Osteoblast (primary cell): Measurements from ENCODE around the gene MCF2L. TPM values are rescaled to one million over a fixed set of nuclear protein-coding genes. Genes with fewer than 3 reads are reported as not detected.

Experiments used
- DNase-seq: peaks from one replicate; pipeline ENCODE4 v3.0.0; 2011; ENCODE audit warnings: low spot score, mixed read lengths; ENCODE audit not compliant: insufficient read length; ENCODE audit errors: missing footprints
- H2AFZ ChIP-seq: 2 replicates; pipeline ENCODE4 v1.6.0; 2011; ENCODE audit warnings: mild to moderate bottlenecking, low read length
- H3K27ac ChIP-seq: 2 replicates; pipeline ENCODE4 v1.5.1; 2011; ENCODE audit warnings: mild to moderate bottlenecking, low read depth, low read length, moderate library complexity
- H3K27me3 ChIP-seq: 2 replicates; pipeline ENCODE4 v1.6.0; 2012; ENCODE audit warnings: mild to moderate bottlenecking, control low read depth, inconsistent platforms, low read length, moderate library complexity; ENCODE audit not compliant: insufficient read depth
- H3K36me3 ChIP-seq: 2 replicates; pipeline ENCODE4 v1.5.1; 2011; ENCODE audit warnings: mild to moderate bottlenecking, low read length, control low read depth, moderate library complexity; ENCODE audit not compliant: insufficient read depth
- H3K4me1 ChIP-seq: 2 replicates; pipeline ENCODE4 v1.5.1; 2011; ENCODE audit warnings: mild to moderate bottlenecking, low read length, control low read depth, moderate library complexity; ENCODE audit not compliant: insufficient read depth
- H3K4me2 ChIP-seq: 2 replicates; pipeline ENCODE4 v1.6.0; 2011; ENCODE audit warnings: mild to moderate bottlenecking, low read length; ENCODE audit not compliant: insufficient read depth
- H3K4me3 ChIP-seq: fragments of 200-600 bp; sonication (generic); 3 replicates; pipeline ENCODE4 v1.5.1; 2012; ENCODE audit warnings: mild to moderate bottlenecking, low read length, inconsistent platforms; ENCODE audit not compliant: insufficient read depth
- H3K79me2 ChIP-seq: 2 replicates; pipeline ENCODE4 v1.6.0; 2012; ENCODE audit warnings: mild to moderate bottlenecking, low read length, control low read depth, inconsistent platforms; ENCODE audit not compliant: insufficient read depth
- H3K9me3 ChIP-seq: 2 replicates; pipeline ENCODE4 v1.5.1; 2011; ENCODE audit warnings: low read depth, low read length, control low read depth
- H4K20me1 ChIP-seq: 2 replicates; pipeline ENCODE4 v1.6.0; 2012; ENCODE audit warnings: mild to moderate bottlenecking, low read length, control low read depth; ENCODE audit not compliant: insufficient read depth
- total RNA-seq: library from RNA; depleted of rRNA; stranded (reverse); fragments of >200 nt; gene quantifications from 2 replicates; pipeline ENCODE4 v1.2.3, GENCODE V29; 2012
- TF ChIP-seq, protein P1 (sequence below): IDR thresholded peaks from 2 replicates; pipeline ENCODE4 v1.5.1; 2011; ENCODE audit warnings: mild to moderate bottlenecking, low read depth, low read length, moderate library complexity; ENCODE audit errors: extremely low read depth

The MCF2L gene
- total RNA-seq, 1 donor = 6.5 TPM

DNA sequence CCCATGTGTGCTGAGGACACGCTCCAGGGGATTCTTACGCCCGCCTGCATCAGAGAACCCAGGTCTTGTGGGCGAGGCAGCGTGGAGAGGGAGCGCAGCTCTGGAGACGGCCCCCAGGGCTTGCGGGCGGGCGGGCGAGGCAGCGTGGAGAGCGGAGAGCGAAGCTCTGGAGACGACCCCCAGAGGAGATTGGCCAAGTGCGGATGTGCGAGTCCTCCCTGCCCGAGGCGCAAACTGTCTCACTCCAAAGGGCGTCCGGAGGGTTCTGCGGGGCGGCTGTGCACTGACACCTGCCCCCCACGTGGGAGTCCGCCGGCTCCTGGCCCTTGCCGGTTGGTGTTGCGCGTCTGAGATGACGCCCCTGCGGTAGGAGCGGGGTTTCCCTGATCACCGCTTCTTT is 39.8 kb downstream of the MCF2L start:
- no peak overlapping the region for H3K4me2 ChIP-seq
- H3K27ac ChIP-seq = no peak overlapping the region
- no peaks in the 10 kb centered on the region for H3K36me3 ChIP-seq
- no peaks in the 10 kb centered on the region for H3K27me3 ChIP-seq
- TF ChIP-seq, protein P1, sequence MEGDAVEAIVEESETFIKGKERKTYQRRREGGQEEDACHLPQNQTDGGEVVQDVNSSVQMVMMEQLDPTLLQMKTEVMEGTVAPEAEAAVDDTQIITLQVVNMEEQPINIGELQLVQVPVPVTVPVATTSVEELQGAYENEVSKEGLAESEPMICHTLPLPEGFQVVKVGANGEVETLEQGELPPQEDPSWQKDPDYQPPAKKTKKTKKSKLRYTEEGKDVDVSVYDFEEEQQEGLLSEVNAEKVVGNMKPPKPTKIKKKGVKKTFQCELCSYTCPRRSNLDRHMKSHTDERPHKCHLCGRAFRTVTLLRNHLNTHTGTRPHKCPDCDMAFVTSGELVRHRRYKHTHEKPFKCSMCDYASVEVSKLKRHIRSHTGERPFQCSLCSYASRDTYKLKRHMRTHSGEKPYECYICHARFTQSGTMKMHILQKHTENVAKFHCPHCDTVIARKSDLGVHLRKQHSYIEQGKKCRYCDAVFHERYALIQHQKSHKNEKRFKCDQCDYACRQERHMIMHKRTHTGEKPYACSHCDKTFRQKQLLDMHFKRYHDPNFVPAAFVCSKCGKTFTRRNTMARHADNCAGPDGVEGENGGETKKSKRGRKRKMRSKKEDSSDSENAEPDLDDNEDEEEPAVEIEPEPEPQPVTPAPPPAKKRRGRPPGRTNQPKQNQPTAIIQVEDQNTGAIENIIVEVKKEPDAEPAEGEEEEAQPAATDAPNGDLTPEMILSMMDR = no peak
- H3K9me3 ChIP-seq = no peaks in the 10 kb centered on the region
- H3K4me1 ChIP-seq = no peaks in the 10 kb centered on the region
- H4K20me1 ChIP-seq = no peaks in the 10 kb centered on the region
- no peaks in the 10 kb centered on the region for H3K79me2 ChIP-seq
- DNase-seq = no peak
- no peak overlapping the region for H3K4me3 ChIP-seq
- no peak overlapping the region for H2AFZ ChIP-seq

DNA sequence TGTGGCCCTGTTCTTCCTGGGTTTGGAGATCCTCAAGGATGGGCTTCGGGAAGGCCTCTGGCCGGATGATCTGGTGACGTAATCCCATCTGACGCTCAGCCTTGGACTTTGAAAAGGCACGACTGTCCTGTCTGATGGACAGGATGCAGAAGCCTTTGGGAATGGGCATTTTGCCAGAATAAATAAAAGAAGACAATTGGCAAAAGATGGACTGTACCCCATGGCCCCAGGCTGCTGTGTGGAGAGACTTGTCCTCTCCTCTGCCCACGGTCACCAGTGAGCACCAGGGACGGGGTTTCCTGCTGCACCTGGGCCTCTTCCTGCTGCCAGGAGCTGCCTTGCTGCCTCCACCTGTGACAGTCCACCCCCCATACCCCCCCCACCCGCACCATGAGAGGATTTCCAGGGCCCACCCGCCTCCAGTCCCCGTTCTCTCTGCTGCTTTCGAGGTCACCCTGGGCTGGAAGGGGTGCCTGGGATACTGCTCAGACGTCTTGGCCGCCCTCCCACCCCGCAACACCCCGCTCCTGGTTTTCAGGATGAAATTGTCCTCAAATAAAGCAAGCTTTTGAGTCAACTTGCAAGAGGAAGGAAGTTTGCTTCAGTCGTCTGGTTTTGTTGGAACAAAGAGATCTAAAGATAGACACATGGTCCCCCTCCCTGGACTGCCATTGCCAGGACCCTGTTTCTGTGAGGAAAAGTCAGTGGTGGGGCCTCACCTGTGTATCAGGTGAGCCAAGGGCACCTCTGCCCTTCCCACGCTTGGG is 40.9 kb downstream of the MCF2L start:
- H4K20me1 ChIP-seq = no peaks in the 10 kb centered on the region
- H3K4me3 ChIP-seq = no peak overlapping the region
- no peak overlapping the region for H2AFZ ChIP-seq
- no peaks in the 10 kb centered on the region for H3K79me2 ChIP-seq
- no peak overlapping the region for H3K27ac ChIP-seq
- no peak for DNase-seq
- no peaks in the 10 kb centered on the region for H3K36me3 ChIP-seq
- no peaks in the 10 kb centered on the region for H3K9me3 ChIP-seq
- H3K4me1 ChIP-seq = no peaks in the 10 kb centered on the region
- TF ChIP-seq, protein P1 = no peak
- H3K27me3 ChIP-seq = no peaks in the 10 kb centered on the region
- no peak overlapping the region for H3K4me2 ChIP-seq

DNA sequence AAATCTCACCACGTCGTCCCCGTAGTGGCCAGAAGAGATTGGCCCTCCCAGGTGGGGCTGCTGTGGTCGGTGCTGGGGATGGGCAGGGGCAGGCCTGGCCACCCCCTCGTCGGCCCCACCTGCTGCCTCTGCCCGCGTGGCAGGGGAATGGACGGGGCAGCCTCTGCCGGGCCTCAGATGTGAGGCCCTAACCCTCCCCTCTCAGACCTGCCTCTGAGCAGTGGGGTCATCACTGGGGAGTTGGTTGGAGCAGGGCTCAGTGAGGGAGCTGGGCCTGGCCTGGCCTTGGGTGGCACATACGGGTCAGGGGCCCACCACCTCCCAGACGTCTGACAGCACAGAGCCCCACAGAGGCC is 41.5 kb downstream of the MCF2L start:
- Histone ChIP-seq H3K27me3 (no peaks in the 10 kb centered on the region), H3K9me3 (no peaks in the 10 kb centered on the region), H3K79me2 (no peaks in the 10 kb centered on the region), H2AFZ (no peak overlapping the region), H4K20me1 (no peaks in the 10 kb centered on the region), H3K36me3 (no peaks in the 10 kb centered on the region), H3K27ac (no peak overlapping the region), H3K4me3 (no peak overlapping the region), H3K4me2 (no peak overlapping the region), H3K4me1 (no peaks in the 10 kb centered on the region)
- DNase-seq = no peak
- TF ChIP-seq, protein P1 = no peak

DNA sequence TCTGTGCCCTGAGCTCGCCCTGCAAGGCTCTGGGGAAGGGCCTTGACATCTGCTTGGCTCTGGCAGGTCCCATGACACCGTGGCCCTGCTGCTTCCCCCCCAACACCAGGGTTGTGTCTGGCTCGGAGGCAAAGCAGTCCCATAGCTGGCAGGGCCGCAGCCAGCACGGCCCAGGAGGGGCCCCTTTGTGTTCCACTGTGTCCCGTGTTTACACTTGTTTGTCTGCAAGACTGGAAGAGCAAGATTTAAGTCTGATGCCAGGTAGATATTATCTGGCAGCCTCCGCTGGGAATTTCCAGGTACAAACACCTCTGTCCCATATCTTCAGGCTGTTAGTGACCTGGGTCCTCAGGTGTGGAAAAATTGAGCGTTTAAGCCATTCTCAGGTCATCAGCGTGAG is 44.3 kb downstream of the MCF2L start:
- Histone ChIP-seq H3K79me2 (no peaks in the 10 kb centered on the region), H3K4me1 (no peaks in the 10 kb centered on the region), H2AFZ (no peak overlapping the region), H3K27me3 (no peaks in the 10 kb centered on the region), H3K9me3 (no peaks in the 10 kb centered on the region), H3K4me3 (no peak overlapping the region), H3K27ac (no peak overlapping the region), H3K4me2 (no peak overlapping the region), H4K20me1 (no peaks in the 10 kb centered on the region), H3K36me3 (no peaks in the 10 kb centered on the region)
- DNase-seq = no peak
- TF ChIP-seq, protein P1 = no peak
